GM04503 (cell line): ENCODE results near the gene RRP12.

ENCODE experiments used
- DNase-seq: peaks from one replicate; pipeline ENCODE4 v3.0.0-alpha.2; 2012; ENCODE audit warnings: low read depth

The RRP12 gene

GRCh38 chr10:97312897-97313296 lies 88.2 kb downstream of the RRP12 start:
- no peak for DNase-seq

GRCh38 chr10:97311111-97311626 lies 90.0 kb downstream of the RRP12 start:
- no peak for DNase-seq

- DNase-seq = no peak
These were observed 93.0 kb downstream of the RRP12 start for GRCh38 chr10:97307866-97308780.

- DNase-seq = no peak
These were observed 93.7 kb downstream of the RRP12 start for GRCh38 chr10:97307441-97307840.
